Upper lobe of right lung (tissue), 1 donor: ENCODE measurements around the gene RANBP1. TPM values are rescaled to one million over a fixed set of nuclear protein-coding genes. Genes with fewer than 3 reads are reported as not detected.

Experiments used
- ATAC-seq: fragments of 200-7000 bp; cut with Tn5 transposase; one replicate; pipeline ENCODE4 v1.9.1; 2020; ENCODE audit warnings: mild to moderate bottlenecking, moderate library complexity
- DNase-seq: peaks from one replicate; pipeline ENCODE4 v3.0.0-alpha.2; 2020
- H3K27ac ChIP-seq: fragments of 200-600 bp; one replicate; pipeline ENCODE4 v1.8.0; 2022
- H3K27me3 ChIP-seq: fragments of 200-600 bp; one replicate; pipeline ENCODE4 v1.8.0; 2022; ENCODE audit warnings: mild to moderate bottlenecking
- H3K36me3 ChIP-seq: fragments of 200-600 bp; one replicate; pipeline ENCODE4 v1.8.0; 2022
- H3K4me1 ChIP-seq: fragments of 200-600 bp; one replicate; pipeline ENCODE4 v1.8.0; 2022
- H3K4me3 ChIP-seq: fragments of 200-600 bp; one replicate; pipeline ENCODE4 v1.8.0; 2022; ENCODE audit warnings: mild to moderate bottlenecking
- H3K9me3 ChIP-seq: fragments of 200-600 bp; one replicate; pipeline ENCODE4 v1.8.0; 2022
- intact Hi-C: fragments of 100-400 bp; cut with DNase I; formaldehyde crosslinking; loops from one replicate; pipeline ENCODE4 v1.11.0; 2022
- total RNA-seq: library from RNA; stranded (reverse); fragmentation: NEBNext Ultra II Directional; extraction: Animal tissue kit (Norgen Biotek cat#: 25700); gene quantifications from one replicate; pipeline ENCODE4 v1.2.1, GENCODE V29; 2021
- TF ChIP-seq, protein P1 (sequence below): fragments of 200-600 bp; IDR thresholded peaks from one replicate; pipeline ENCODE4 v1.8.0; 2022; ENCODE audit warnings: antibody characterized with exemption
- donor health status: DM: no; HTN: yes; CAD: no; lungs with severe emphysema.

RANBP1 gene
- total RNA-seq, 1 donor from 2014 or later, result 53.0 TPM

DNA sequence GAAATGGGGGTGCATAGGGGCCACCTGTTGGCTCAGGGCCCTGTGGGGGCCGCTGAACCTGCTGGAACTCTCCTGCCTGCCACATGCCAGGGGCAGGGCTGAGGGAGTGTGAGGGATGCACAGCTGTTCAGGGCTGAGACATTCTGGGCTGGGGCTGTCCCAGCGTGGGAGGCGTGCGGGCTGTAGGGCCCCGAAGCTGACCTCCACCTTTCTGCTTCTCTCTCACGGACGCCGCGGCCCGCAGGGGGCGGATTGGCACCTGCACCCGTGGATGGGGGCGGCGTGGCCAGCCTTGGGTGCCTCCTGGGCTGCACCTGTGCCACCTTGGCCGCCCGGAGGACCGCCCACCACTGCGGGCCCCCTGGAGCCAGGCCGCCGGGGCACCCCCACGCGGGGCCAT lies 30.9 kb downstream of the RANBP1 start:
- ATAC-seq (no peak), DNase-seq (no peak)
- Histone ChIP-seq H3K27me3 (no peaks in the 10 kb centered on the region), H3K36me3 (no peaks in the 10 kb centered on the region), H3K27ac (no peak overlapping the region), H3K9me3 (no peaks in the 10 kb centered on the region), H3K4me3 (no peak overlapping the region), H3K4me1 (no peaks in the 10 kb centered on the region)
- TF ChIP-seq, protein P1, sequence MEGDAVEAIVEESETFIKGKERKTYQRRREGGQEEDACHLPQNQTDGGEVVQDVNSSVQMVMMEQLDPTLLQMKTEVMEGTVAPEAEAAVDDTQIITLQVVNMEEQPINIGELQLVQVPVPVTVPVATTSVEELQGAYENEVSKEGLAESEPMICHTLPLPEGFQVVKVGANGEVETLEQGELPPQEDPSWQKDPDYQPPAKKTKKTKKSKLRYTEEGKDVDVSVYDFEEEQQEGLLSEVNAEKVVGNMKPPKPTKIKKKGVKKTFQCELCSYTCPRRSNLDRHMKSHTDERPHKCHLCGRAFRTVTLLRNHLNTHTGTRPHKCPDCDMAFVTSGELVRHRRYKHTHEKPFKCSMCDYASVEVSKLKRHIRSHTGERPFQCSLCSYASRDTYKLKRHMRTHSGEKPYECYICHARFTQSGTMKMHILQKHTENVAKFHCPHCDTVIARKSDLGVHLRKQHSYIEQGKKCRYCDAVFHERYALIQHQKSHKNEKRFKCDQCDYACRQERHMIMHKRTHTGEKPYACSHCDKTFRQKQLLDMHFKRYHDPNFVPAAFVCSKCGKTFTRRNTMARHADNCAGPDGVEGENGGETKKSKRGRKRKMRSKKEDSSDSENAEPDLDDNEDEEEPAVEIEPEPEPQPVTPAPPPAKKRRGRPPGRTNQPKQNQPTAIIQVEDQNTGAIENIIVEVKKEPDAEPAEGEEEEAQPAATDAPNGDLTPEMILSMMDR, result no peak
- intact Hi-C loops, result no loop called here

DNA sequence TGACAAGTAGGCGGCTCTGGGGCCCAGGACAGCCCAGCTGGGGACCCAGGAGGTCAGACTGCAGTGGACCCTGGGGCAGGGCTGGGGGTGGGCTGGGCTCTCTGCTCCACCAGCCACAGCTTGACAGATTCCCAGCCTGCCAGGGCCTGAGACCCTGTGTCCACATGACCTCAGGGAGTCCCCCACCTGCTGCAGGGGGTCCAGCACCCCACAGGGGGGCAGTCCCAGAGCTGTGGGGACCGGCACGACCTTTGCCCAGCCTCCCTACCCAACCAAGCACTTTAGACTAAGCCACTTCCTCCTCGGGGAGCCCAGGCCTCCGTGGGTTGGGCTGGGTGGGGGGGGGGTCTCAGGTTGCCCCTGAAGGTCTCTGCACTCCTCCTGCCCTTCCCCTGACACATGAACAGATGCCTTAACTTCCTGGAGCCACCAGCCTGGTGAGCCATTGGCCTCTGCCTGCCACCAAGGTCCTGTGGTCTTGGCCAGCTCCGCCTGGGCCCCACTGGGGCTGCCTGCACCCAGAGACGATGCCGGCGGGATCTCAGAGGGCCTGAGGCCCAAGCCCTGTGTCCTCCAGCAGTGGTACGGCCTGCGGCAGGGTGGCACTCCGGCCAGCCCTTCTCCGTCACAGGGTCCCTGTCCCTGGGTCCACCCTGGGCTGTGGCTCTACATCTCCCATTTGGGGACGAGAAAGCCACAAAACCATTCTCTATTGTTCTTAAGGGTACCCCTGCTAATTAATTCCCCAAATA lies 31.5 kb downstream of the RANBP1 start:
- TF ChIP-seq, protein P1, result no peak
- ATAC-seq (no peak), DNase-seq (no peak)

DNA sequence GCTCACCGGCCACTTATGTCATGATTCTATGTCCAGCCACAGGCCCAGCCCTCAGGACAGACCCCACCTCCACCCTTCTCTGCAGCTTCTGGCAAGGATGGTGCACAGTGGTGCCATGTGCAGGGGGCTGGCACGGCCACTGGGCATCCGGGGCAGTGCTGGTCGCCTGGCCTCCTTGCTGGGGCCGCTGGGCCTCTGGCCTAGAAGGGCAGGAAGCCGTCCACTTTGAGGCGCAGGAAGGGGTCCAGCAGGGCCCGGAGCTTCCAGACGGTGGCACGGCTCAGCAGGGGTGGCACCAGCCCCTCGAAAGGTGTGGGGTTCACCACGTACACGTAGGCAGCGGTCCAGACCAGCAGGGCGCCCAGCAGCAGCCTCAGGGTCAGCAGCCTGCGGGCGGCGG lies 32.5 kb downstream of the RANBP1 start:
- intact Hi-C loops, result no loop called here
- no peak for DNase-seq
- H3K27ac ChIP-seq, result no peak overlapping the region
- H3K36me3 ChIP-seq, result no peaks in the 10 kb centered on the region
- H3K4me3 ChIP-seq, result no peak overlapping the region
- no peaks in the 10 kb centered on the region for H3K9me3 ChIP-seq
- ATAC-seq, result no peak
- TF ChIP-seq, protein P1, result no peak
- no peaks in the 10 kb centered on the region for H3K4me1 ChIP-seq
- H3K27me3 ChIP-seq, result no peaks in the 10 kb centered on the region

More for the DNA sequence above, 31.5 kb downstream of the RANBP1 start:
- intact Hi-C loops, result no loop called here
- Histone ChIP-seq H3K36me3 (no peaks in the 10 kb centered on the region), H3K9me3 (no peaks in the 10 kb centered on the region), H3K27me3 (no peaks in the 10 kb centered on the region), H3K4me3 (no peak overlapping the region), H3K4me1 (no peaks in the 10 kb centered on the region), H3K27ac (no peak overlapping the region)

DNA sequence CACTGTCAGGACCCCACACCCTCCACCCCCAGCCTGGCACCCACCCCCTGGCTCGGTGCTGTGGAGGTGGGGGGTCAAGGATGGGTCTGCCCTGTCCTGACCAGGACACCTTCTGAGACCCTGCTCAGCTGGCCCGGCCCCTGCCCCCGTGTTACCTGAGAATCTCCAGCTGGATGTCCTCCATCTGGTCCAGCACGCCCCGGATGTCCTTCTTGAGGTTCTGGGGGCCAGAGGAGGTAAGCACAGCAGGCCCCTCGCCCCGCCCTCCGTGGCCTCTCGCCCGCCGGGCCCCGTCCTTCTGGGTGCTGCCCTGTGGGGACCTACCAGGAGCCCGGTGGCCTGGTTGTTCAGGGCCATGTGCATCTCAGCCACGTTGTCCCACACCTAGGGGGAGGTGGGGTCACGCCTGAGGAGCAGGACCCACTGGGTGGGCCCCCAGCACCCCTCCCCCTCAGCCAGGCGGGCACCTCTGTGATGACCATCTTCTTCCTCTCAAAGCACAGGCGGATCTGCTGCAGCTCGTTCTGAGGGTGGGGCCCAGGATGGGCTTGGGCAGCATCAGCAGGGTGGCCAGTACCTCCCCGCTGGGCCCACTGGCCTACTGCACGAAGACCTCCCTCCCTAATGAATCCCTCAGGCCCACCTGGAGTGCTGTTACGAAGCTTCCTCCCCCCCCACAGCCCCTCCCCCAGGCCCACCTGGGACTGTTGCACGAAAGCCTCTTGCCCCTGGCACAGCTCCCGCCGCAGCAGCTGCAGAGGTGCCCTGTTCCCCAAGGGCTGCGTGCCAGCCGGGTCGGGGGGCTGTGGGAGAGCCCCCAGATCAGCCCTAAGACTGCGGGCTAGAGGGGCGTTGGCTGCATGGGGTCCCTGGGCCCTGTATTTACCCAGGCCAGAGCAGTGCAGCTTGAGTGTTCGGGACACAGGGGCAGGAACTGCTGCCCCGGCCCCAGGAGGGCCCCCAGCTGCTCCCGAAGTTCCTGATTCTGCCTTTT lies 33.6 kb downstream of the RANBP1 start:
- no peaks in the 10 kb centered on the region for H3K4me1 ChIP-seq
- no peak for ATAC-seq
- no peaks in the 10 kb centered on the region for H3K9me3 ChIP-seq
- H3K36me3 ChIP-seq, result no peaks in the 10 kb centered on the region
- no peak overlapping the region for H3K4me3 ChIP-seq
- TF ChIP-seq, protein P1, result no peak
- H3K27me3 ChIP-seq, result no peaks in the 10 kb centered on the region
- intact Hi-C loops, result no loop called here
- DNase-seq, result no peak
- no peak overlapping the region for H3K27ac ChIP-seq

DNA sequence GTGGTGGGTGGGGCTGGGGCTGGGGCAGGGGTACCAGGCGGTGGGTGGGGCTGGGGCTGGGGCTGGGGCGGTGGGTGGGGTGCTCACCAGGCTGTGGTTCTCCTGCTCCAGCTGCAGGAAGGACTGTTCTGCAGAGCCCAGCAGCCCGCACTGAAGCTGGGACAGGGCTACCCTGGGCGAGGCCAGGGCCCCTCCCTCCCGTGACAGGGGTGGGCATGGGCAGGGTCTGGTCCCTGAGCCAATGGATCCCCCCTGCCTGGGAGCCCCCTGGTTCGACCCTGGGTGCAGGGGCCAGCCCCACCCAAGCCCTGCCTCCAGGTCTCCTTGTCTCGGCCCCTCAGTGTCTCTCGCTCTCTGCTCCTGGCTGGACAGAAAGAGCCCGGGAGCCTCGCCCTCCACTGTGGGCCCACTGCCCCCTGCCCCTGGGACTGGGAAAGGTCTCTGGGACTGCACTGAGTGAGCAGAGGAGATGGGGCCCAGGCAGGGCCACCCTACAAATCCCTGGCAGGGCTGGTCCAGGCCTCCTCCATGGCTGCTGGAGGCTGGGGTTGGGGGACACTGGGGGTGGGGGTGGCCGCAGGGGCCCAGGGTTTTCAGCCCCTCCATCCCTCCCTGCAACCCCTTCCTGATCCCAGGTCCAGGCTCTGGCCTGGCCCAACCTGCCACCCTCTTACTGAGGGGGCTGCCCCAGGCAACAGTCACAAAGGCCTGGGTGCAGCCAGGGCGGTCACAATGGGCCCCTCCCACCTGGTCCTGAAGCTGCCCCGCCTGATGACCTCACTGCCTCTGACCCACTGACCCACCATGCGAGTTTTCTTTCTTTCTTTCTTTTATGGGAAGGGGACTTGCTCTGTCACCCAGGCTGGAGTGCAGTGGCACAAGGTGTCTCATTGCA lies 34.7 kb downstream of the RANBP1 start, which contains the start of gene CCDC188:
Gene CCDC188, minus strand, starts transcription at position 675 of the 895 bp plus-strand sequence. Its CDS starts 69 bp downstream, at position 606.
- Histone ChIP-seq H3K27ac (no peak within 1 kb of the TSS), H3K9me3 (no peaks in the 10 kb centered on the region), H3K36me3 (no peaks in the 10 kb centered on the region), H3K27me3 (no peaks in the 10 kb centered on the region), H3K4me1 (no peaks in the 10 kb centered on the region), H3K4me3 (no peak within 1 kb of the TSS)
- intact Hi-C loops, result no loop called here
- TF ChIP-seq, protein P1, result no peak
- DNase-seq, result no peak
- ATAC-seq, result no peak
